DMS53 (cell line): Measurements from ENCODE around the gene NPDC1.
"Not testable (repeated sequence)": the region's sequence is repeated elsewhere in the genome, so short reads cannot be mapped to it uniquely, and the experiment has no call there.

Experiments
- DNase-seq: peaks from one replicate; lab custom pipeline; 2025; lab: John Stamatoyannopoulos, UW

NPDC1 gene

DNA sequence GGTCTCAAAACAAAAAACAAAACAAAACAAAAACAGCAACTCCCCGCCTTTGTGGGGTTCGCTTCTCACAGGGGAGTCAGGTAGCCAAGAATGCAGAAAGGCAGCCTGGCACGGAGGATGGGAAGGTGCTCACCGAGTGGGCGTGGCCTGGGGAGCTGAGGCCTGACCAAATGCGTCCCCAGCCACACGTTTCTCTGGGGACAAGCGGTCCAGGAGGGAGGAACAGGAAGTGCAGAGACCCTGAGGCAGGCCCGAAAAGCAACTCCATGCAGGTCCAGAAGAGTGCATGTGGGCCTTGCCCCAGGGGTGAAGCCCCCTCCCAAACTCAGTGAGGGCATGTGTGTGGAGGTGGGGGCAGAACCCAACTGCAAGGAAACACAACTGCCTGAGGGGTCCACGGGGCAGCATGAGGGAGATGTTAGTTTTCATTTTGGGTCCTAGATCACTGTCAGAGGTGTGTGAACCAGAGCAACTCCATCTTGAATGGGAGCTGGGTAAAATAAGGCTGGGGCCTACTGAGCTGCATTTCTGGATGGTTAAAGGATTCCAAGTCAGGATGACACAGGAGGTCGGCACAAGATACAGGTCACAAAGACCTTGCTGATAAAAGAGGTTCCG lies 28.8 kb upstream of the NPDC1 start:
- DNase-seq: no peak

- no peak for DNase-seq
Observed at GRCh38 chr9:137073992-137074399, 28.0 kb upstream of the NPDC1 start.

GRCh38 chr9:137071282-137071681 lies 25.3 kb upstream of the NPDC1 start:
- DNase-seq: no peak

- peak; percentile 84 for DNase-seq
Observed at GRCh38 chr9:137070906-137071275, 24.9 kb upstream of the NPDC1 start.

GRCh38 chr9:137070201-137070905 lies 24.4 kb upstream of the NPDC1 start, which contains the start of gene SAPCD2:
Gene SAPCD2 (minus strand): TSS chr9:137070557. CDS start chr9:137070460, 97 bp downstream.
- DNase-seq: peak; percentile 99

DNA sequence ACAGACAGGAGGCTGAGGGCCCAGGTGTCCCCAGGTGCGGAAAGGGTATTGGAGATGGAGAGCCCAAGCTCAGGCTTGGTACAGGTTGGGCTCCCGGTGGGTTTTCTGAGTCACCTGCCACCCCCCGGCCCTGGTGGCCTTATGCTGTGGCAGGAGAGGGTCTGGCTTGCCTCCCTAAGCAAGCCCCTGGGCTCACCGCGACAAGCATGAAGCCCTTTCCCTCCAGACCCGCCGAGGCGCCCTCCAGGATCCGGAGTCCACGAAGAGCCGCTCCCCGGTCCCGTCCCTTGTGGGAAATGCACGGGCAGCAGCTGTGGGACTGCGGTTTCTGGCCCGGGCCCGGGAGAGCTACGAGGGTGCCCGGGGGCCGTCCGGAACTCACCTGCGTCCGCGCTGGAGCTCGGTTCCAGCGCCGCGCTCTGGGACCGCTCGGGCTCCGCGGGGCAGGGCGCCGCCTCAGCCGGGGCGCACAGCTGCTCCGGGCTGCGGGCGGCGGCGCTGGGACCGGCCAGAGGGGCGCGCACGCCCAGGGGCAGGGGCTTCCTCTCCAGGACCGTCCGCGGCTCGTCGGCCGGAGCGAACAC lies 23.6 kb upstream of the NPDC1 start:
- DNase-seq: peak; percentile 67

DNA sequence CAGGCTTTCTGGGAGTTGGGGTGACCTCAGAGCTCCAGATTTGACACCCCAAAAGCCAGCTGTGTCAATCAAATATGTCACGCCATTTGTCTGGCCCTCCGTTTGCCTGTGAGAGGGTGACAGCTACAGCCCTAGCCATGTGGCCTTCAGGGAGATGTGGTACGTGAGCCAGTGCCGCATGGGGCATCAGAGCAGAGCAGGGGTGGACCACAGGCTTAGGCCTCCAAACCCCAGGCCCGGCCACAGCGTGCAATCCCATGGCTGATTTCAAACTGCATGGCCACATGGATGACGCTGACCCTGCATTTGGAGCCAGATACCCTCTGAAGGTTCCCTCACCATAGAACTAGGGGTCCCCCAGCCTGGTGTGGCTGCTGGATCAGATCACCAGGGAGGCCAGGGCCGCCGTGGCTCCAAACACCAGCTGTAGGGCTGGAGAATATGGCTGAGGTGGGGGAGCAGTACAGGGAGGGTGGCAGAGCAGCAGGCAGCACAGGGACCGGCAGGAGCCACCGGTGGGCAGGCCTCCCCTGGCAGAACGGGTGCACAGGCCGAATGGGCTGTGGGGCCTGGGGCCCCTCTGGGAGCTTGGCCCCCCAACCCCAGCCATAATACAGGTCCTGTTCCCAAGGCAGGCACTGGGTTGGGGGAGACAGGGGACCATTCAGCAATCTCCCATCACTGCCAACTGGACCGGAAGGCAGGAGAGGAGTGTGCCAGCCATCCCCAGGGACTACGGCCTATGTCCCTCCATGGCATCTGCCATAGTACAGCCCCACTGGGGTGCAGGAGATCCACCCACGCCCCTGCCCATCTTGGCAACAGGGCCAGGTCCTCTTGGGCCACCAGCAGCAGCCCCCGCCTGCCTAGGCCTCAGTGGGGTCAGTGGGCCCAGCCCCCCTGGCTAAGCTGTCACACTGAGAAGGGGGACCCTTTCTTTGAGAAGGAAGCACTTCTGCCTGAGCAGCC lies 22.8 kb upstream of the NPDC1 start:
- peak; percentile 56 for DNase-seq

DNA sequence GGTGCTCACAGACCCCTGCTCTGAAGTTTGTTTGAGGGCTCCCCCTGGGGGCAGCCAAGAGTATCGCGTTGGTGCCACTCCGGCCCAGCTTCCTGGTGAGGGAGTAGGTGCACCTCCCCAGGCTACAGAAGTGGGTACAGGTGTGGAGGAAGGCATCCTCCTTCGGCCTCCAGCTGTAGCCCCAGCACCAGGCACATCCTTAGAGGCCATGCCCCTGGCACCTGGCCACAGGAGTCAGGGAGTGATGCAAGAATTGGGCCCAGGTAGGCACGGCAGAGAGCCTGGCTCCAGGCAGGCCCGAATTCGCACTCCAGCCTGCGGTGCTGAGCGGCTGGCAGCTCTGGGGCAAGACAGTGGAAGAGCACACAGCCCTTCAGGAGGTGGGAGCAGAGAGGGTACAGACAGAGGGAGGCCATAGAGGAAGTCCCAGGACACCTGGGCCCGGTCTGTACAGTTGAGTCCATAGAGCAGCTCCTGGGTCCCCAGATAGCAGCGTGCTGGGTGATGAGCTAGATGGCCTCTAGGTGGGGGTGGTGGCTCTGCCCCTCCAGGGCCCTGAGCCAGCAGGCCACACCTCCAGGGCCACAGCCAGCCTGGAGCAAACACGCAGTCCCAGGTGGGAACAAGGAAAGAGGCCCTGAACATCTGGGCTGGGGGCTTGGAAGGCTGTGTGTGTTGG lies 22.0 kb upstream of the NPDC1 start:
- DNase-seq: peak; percentile 94

- no peak for DNase-seq
Observed at GRCh38 chr9:137066096-137066861, 20.3 kb upstream of the NPDC1 start.

- DNase-seq: no peak
Observed at GRCh38 chr9:137065336-137065967, 19.5 kb upstream of the NPDC1 start.

GRCh38 chr9:137064880-137065164 lies 18.8 kb upstream of the NPDC1 start:
- no peak for DNase-seq

- DNase-seq: peak; percentile 88
Observed at GRCh38 chr9:137064027-137064879, 18.3 kb upstream of the NPDC1 start.

DNA sequence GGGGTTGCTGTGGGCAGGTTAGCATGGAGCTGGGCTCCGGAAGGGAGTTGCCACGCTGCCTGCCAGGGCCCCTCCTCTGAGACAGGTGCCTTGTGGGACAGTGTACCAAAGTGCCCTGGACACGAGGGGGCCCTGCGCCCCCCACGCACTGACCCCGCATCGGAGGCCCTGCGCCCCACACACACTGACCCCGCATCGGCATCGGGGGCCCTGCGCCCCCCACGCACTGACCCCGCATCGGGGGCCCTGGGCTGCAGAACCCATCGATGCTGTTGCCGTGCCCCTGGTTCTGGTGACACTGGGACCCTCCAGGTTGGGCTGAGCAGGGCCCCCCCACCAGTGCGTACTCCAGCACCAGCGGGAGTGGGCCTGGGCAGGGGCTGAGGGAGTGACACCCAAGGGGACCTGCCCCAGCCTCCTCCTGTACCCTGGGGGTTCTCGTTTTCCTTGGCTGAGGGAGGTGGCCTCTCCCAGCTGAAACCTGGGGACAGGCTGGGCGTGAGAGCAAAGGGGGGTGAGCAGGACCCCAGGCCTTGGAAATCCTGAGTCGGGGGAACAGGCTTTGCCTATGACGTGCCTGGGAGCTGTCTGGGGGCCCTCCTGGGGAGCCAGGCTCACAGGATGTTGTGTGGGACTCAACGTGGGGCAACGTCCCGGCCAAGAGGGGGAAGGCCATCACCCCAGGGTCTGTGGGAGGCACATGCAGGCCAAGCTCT lies 17.5 kb upstream of the NPDC1 start:
- no peak for DNase-seq

GRCh38 chr9:137062798-137063197 lies 16.8 kb upstream of the NPDC1 start:
- not testable (repeated sequence) for DNase-seq

DNA sequence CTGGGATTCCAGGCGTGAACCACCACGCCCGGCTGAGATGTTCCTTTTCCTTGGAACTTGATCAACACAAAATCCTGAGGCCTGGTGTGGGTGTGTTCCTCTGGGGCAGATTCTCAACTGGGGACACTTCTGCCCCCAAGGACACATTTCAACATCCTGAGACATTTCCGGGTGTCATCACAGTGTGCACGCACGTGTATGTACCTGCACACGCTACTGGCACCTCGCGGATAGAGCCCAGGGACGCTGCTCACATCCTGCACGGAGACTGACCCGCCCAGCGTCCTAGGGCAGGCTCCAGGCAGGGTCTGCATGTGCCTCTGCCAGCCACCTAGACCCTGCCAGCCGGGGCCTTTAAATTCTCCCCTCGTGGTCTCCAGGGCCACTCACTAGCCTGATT lies 16.4 kb upstream of the NPDC1 start:
- no peak for DNase-seq

GRCh38 chr9:137058521-137059234 lies 12.7 kb upstream of the NPDC1 start:
- peak; percentile 38 for DNase-seq

DNA sequence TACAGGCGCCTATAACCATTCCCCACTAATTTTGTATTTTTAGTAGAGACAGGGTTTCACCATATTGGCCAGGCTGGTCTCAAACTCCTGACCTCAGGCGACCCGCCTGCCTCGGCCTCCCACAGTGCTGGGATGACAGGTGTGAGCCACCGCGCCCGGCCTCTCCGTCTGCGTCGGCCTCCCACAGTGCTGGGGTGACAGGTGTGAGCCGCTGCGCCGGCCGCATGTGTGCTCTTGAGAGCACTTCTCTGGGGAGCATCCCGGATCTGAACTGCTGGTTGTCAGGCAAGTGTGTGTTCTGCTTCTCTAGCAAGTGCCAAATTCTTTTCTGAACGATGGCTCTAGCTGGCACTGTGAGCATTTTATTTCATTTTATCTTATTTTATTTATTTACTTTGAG lies 11.6 kb upstream of the NPDC1 start:
- DNase-seq: peak; percentile 74

DNA sequence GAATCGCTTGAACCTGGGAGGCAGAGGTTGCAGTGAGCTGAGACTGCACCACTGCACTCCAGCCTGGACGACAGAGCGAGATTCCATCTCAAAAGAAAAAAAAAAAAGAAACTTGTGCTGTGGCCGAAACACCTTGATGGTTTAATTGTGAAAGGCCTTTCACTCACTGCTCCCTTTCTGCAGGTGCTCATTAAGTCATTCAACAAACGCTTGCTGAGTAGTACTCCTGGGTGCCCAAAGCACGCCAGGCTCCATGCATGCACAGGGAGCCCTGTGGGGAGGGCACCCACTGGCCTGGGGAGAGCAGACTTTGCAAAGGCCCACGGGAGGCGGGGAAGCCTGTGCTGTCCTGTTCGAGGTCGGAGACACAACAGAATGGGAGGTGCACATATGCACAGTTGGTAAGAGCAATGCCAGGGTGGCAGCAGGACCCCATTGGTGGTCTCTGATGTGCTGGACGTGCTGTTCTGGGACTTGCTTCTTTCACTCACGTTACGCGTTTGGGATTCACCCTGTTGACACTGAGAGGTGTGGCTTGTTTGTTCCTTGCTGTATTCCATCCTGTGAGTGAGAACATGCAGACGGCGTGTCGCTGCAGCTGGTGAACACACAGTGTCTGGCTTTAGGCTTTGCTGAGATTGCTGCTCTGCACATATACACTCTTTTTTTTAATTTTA lies 10.9 kb upstream of the NPDC1 start:
- peak; percentile 68 for DNase-seq
